Upper lobe of right lung (tissue), 1 donor: ENCODE results near the gene LAT. TPM values are rescaled to one million over a fixed set of nuclear protein-coding genes. Genes with fewer than 3 reads are reported as not detected.
"Not testable (repeated sequence)": the region's sequence is repeated elsewhere in the genome, so short reads cannot be mapped to it uniquely, and the experiment has no call there.

Experiments
- ATAC-seq: fragments of 200-7000 bp; cut with Tn5 transposase; one replicate; pipeline ENCODE4 v1.9.1; 2020; ENCODE audit warnings: mild to moderate bottlenecking, moderate library complexity
- DNase-seq: peaks from one replicate; pipeline ENCODE4 v3.0.0-alpha.2; 2020
- H3K27ac ChIP-seq: fragments of 200-600 bp; one replicate; pipeline ENCODE4 v1.8.0; 2022
- H3K27me3 ChIP-seq: fragments of 200-600 bp; one replicate; pipeline ENCODE4 v1.8.0; 2022; ENCODE audit warnings: mild to moderate bottlenecking
- H3K36me3 ChIP-seq: fragments of 200-600 bp; one replicate; pipeline ENCODE4 v1.8.0; 2022
- H3K4me1 ChIP-seq: fragments of 200-600 bp; one replicate; pipeline ENCODE4 v1.8.0; 2022
- H3K4me3 ChIP-seq: fragments of 200-600 bp; one replicate; pipeline ENCODE4 v1.8.0; 2022; ENCODE audit warnings: mild to moderate bottlenecking
- H3K9me3 ChIP-seq: fragments of 200-600 bp; one replicate; pipeline ENCODE4 v1.8.0; 2022
- intact Hi-C: fragments of 100-400 bp; cut with DNase I; formaldehyde crosslinking; loops from one replicate; pipeline ENCODE4 v1.11.0; 2022
- total RNA-seq: library from RNA; stranded (reverse); fragmentation: NEBNext Ultra II Directional; extraction: Animal tissue kit (Norgen Biotek cat#: 25700); gene quantifications from one replicate; pipeline ENCODE4 v1.2.1, GENCODE V29; 2021
- TF ChIP-seq, protein P1 (sequence below): fragments of 200-600 bp; IDR thresholded peaks from one replicate; pipeline ENCODE4 v1.8.0; 2022; ENCODE audit warnings: antibody characterized with exemption
- donor health status: DM: no; HTN: yes; CAD: no; lungs with severe emphysema.

The LAT gene
- total RNA-seq, 1 donor from 2014 or later = 13.4 TPM

DNA sequence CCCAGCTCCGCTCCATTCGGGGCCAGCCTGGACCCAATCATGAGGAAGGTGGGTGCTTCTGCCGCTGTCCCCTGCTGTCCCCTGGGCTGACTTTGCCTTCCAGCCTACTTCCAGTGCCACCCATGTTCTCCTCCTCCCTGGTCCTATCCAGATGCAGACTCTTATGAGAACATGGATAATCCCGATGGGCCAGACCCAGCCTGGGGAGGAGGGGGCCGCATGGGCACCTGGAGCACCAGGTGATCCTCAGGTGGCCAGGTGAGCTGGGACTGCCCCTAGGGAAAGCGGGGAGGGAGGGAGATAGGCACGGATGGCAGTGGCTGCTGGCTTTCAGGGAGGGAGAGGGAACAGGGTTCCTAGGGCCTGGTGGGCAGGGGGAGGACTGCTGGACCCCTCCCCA lies 46.1 kb upstream of the LAT start:
- H3K27ac ChIP-seq = no peak overlapping the region
- no peaks in the 10 kb centered on the region for H3K27me3 ChIP-seq
- intact Hi-C loops = no loop called here
- no peak overlapping the region for H3K4me3 ChIP-seq
- no peaks in the 10 kb centered on the region for H3K9me3 ChIP-seq
- DNase-seq (no peak), ATAC-seq (no peak)
- no peaks in the 10 kb centered on the region for H3K36me3 ChIP-seq
- H3K4me1 ChIP-seq = no peaks in the 10 kb centered on the region
- TF ChIP-seq, protein P1, sequence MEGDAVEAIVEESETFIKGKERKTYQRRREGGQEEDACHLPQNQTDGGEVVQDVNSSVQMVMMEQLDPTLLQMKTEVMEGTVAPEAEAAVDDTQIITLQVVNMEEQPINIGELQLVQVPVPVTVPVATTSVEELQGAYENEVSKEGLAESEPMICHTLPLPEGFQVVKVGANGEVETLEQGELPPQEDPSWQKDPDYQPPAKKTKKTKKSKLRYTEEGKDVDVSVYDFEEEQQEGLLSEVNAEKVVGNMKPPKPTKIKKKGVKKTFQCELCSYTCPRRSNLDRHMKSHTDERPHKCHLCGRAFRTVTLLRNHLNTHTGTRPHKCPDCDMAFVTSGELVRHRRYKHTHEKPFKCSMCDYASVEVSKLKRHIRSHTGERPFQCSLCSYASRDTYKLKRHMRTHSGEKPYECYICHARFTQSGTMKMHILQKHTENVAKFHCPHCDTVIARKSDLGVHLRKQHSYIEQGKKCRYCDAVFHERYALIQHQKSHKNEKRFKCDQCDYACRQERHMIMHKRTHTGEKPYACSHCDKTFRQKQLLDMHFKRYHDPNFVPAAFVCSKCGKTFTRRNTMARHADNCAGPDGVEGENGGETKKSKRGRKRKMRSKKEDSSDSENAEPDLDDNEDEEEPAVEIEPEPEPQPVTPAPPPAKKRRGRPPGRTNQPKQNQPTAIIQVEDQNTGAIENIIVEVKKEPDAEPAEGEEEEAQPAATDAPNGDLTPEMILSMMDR = no peak

DNA sequence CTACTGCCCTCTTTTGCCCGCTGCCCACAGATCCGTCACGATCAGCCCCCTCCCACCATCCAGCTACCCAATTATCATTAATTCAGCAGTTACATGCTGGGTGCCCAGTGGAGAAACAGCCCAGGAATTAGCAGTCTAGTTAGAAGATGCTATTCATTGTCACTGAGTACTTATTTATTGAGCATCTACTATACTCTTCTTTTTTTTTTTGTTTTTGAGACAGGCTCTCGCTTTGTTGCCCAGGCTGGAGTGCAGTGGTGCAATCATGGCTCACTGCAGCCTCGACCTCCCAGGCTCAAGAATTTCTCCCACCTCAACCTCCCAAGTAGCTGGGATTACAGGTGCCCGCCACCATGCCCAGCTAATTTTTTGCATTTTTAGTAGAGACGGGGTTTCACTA lies 45.0 kb upstream of the LAT start:
- H3K9me3 ChIP-seq, H3K4me3 ChIP-seq, ATAC-seq, H3K27ac ChIP-seq, H3K27me3 ChIP-seq, intact Hi-C loops, H3K4me1 ChIP-seq, H3K36me3 ChIP-seq, DNase-seq: not testable (repeated sequence)

DNA sequence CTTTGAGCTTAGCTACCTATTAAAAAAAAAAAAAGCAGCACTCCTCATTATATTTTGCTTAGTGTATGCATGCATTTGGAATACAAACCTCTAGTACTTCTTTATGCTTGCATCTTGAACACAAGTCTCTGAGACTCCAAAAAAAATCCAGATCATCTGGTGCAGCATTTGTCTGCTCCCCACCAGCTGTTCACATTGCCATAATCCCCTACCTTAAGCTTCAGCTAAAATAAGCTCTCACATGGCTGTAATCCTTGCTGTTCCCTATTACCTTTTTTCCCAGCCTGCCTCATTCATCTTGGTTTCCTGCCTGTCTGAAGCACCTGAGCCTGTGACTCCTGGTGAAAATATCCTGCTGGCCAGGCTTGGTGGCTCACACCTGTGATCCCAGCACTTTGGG lies 41.6 kb upstream of the LAT start:
- H3K27ac ChIP-seq = no peak overlapping the region

DNA sequence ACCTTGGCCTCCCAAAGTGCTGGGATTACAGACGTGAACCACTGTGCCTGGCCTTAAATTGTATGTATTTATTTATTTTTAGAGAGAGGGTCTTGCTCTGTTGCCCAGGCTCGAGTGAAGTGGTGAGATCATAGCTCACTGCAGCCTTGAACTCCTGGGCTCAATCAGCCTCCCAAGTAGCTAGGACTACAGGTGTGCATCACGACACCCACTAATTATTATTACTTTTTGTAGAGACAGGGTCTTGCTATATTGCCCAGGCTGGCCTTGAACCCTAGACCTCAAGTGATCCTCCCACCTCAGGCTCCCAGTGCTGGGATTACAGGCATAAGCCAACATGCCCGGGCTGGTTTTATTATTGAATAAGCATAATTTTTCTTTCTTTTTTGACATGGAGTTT lies 38.2 kb upstream of the LAT start:
- intact Hi-C loops = no loop called here
- no peak for DNase-seq

More for the DNA sequence above, 41.6 kb upstream of the LAT start:
- no peak for ATAC-seq
- peaks cover 11% of the 10 kb centered on the region for H3K4me1 ChIP-seq
- H3K27me3 ChIP-seq = no peaks in the 10 kb centered on the region
- no peak overlapping the region for H3K4me3 ChIP-seq
- intact Hi-C loops = no loop called here
- no peaks in the 10 kb centered on the region for H3K9me3 ChIP-seq
- DNase-seq = no peak
- TF ChIP-seq, protein P1 = no peak
- no peaks in the 10 kb centered on the region for H3K36me3 ChIP-seq

DNA sequence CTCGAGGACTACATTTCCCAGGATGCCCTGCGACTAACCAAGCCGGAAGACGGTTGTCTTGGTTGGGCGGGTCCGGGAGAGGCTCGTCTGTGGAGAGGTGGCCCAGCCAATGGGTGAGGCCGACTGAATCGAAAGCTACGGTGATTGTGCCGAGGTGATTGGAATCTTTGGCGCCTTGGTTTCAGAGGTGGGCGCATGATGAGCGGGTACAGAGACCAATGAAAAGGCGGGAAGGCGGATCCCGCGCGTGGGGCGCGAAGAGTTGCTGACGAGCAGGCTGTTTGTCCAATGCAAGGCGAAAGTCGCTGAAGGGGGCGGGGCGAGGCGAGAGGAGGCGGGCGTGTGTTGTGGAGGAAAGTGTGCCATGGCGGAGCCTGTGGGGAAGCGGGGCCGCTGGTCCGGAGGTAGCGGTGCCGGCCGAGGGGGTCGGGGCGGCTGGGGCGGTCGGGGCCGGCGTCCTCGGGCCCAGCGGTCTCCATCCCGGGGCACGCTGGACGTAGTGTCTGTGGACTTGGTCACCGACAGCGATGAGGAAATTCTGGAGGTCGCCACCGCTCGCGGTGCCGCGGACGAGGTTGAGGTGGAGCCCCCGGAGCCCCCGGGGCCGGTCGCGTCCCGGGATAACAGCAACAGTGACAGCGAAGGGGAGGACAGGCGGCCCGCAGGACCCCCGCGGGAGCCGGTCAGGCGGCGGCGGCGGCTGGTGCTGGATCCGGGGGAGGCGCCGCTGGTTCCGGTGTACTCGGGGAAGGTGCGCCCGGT lies 34.0 kb upstream of the LAT start, which contains the start of gene NFATC2IP:
NFATC2IP (plus strand) TSS at position 290 of the 762 bp plus-strand sequence; CDS start at position 365, 75 bp downstream.
- peak; percentile 99 for DNase-seq
- Histone ChIP-seq H3K4me3 (peak within 1 kb of the TSS; percentile 99), H3K27ac (peak within 1 kb of the TSS; percentile 90), H3K27me3 (no peaks in the 10 kb centered on the region), H3K9me3 (no peaks in the 10 kb centered on the region), H3K4me1 (peaks cover 9% of the 10 kb centered on the region), H3K36me3 (peaks cover 28% of the 10 kb centered on the region)
- TF ChIP-seq, protein P1 = no peak
- intact Hi-C loops = no loop called here
- peak; percentile 97 for ATAC-seq

More for the DNA sequence above, 38.2 kb upstream of the LAT start:
- no peaks in the 10 kb centered on the region for H3K36me3 ChIP-seq
- H3K27ac ChIP-seq = no peak overlapping the region
- TF ChIP-seq, protein P1 = no peak
- ATAC-seq = no peak
- H3K27me3 ChIP-seq = no peaks in the 10 kb centered on the region
- no peaks in the 10 kb centered on the region for H3K9me3 ChIP-seq
- no peak overlapping the region for H3K4me3 ChIP-seq
- peaks cover 12% of the 10 kb centered on the region for H3K4me1 ChIP-seq

DNA sequence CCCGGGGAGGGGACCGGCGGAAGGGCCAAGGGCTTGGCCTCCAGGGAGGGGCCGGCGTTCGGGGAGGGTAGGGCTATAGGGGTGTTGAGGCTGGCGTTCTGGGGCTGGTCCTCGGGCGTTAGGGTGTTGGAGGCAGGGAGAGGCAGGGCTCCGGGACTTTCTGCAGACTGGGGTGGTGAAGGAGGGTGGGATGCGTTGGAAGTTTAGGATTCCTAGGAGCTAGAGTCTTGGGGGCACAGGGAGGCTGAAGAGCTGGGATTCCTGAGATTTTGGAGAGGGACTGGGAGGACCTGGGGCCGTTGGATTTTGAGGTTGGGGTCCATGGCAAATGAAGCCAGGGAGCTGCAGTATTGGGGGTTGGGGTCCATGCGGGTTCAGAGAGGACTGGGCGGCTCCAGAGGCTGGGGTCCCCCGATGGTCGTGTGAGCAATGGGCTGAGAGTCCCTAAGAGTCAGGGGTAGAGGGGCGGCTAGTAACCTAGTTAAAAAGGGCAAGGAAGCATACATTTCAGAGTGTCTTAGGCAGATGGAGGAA lies 33.4 kb upstream of the LAT start:
- Histone ChIP-seq H3K27ac (peak overlapping the region; percentile 90), H3K4me3 (peak overlapping the region; percentile 99), H3K36me3 (peaks cover 35% of the 10 kb centered on the region), H3K27me3 (no peaks in the 10 kb centered on the region), H3K4me1 (peaks cover 8% of the 10 kb centered on the region), H3K9me3 (no peaks in the 10 kb centered on the region)
- TF ChIP-seq, protein P1 = no peak
- DNase-seq (no peak), ATAC-seq (peak; percentile 49)
- intact Hi-C loops = no loop called here
